ENCODE results near the gene WDR12.

DNA sequence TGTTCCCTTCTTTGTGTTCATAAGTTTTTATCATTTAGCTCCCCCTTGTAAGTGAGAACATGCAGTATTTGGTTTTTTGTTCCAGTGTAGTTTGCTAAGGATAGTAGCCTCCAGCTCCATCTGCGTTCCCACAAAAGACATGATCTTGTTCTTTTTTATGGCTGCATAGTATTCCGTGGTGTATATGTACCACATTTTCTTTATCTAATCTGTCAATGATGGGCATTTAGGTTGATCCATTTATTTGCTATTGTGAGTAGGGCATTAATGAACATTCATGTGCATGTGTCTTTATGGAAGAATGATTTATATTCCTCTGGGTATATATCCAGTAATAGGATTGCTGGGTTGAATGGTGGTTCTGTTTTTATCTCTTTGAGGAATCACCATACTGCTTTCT, 34.0 kb upstream of the WDR12 start:
- no peak for TF ChIP-seq CTCF (conservative IDR thresholded peaks at IDR 0.05; ENCODE audit: low read depth, low read length)
- TF ChIP-seq EZH2 (IDR thresholded peaks at IDR 0.05; ENCODE audit: low read length, unreplicated experiment): no peak

All from PC-3 (cell line).